GM12892 (cell line): Measurements from ENCODE around the gene HYAL3.

Source experiments
- POLR2A ChIP-seq: IDR thresholded peaks from 2 replicates; pipeline ENCODE4 v1.6.1; 2011; ENCODE audit warnings: low read depth, low read length, control low read depth
- POLR2AphosphoS5 ChIP-seq: IDR thresholded peaks from 2 replicates; pipeline ENCODE4 v1.6.1; 2011; ENCODE audit warnings: low read depth, low read length, control low read depth

DNA sequence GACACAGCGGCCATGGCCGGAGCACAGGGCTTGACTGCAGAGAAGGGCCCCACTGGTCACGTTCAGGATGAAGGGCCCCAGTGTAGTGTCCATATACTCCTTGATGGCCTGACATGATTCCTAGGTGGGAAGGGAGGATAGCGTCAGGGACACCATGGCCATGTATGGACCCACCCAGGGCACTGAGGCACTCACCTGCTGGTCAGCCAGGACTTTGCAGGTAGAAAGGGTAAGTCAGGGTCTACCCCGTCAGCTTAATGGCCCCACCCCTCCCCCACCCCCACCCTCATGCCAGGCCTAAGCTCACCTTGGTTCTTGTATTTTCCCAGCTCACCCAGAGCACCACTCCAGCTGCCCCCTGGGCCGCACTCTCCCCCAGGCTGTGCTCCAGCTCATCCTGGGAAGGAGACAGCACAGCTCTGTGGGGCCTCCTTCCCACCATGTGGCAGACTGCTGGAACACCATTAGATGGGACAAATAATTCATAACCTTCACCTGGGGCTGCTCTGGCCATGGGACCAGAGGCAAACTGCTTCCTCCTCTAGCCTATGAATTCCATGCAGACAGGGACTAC lies 1.6 kb upstream of the HYAL3 start:
- TF ChIP-seq POLR2AphosphoS5 (no peak), POLR2A (no peak)
